D721Med (cell line): ENCODE measurements around the gene TMEM74B.

Experiments
- DNase-seq: peaks from one replicate; pipeline ENCODE4 v3.0.0; 2011; ENCODE audit warnings: low spot score; ENCODE audit not compliant: insufficient read length
- FAIRE-seq: peaks from 2 replicates; lab custom pipeline; 2011; peaks lifted over from hg19 to GRCh38; lab: Jason Lieb, UNC
- CTCF ChIP-seq: IDR thresholded peaks from 2 replicates; pipeline ENCODE4 v1.5.1; 2012; ENCODE audit warnings: mild to moderate bottlenecking, control low read depth; ENCODE audit not compliant: insufficient read depth; ENCODE audit errors: missing control alignments

Gene TMEM74B

GRCh38 chr20:1184638-1185315 lies at the start of gene TMEM74B:
Gene TMEM74B (minus strand): TSS chr20:1184981. CDS start chr20:1183801, 1,180 bp downstream.
- FAIRE-seq: no peak
- DNase-seq: no peak
- no peak for TF ChIP-seq CTCF

GRCh38 chr20:1232286-1233111 lies 47.7 kb upstream of the TMEM74B start:
- DNase-seq: no peak
- no peak for TF ChIP-seq CTCF
- no peak for FAIRE-seq

- no peak for DNase-seq
- no peak for FAIRE-seq
- TF ChIP-seq CTCF: no peak
These were observed 44.8 kb upstream of the TMEM74B start for GRCh38 chr20:1229541-1229940.

DNA sequence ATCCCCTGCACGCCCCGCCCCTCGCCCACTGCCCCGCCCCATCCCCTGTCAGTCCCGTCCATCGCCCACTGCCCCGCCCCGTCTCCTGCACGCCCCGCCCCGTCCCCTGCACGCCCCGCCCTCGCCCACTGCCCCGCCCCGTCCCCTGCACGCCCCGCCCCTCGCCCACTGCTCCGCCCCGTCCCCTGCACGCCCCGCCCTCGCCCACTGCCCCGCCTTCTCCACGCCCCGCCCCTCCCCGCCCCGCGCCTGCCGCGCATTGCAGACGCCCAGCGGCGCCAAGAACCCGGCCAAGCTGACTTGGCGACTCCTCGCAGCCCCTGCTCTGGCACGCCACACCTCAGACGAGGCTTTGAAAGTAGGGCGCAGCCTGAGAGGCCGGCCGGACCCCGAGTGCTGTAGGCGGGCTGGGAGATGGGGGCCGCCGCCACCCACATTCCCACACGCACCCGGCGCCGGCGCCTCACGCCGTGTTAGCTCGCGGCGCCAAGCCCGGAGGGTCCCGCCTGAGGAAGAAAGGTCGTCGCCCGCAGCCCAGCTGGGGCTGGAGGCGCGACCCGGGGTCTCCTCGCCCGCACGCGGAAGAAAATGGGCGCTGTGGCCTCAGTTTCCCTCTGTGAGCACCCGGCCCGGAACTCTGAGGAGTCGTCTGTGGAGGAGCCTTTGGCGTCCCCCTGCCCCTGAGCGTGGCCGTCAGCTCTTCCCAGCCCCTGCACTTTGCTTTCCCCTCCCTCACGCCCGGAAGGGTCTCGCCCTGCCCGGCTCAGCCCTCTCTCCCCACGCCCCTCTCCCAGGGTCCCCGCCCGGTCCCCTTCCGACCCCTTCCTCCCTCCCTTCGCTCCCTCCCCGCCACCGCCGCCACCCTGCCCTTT lies 41.2 kb upstream of the TMEM74B start, which contains the start of gene RAD21L1:
RAD21L1 (plus strand) TSS at position 262 of the 872 bp plus-strand sequence. CDS start 2,410 bp downstream, outside the sequence.
- TF ChIP-seq CTCF: no peak
- no peak for DNase-seq
- no peak for FAIRE-seq

GRCh38 chr20:1225263-1225782 lies 40.5 kb upstream of the TMEM74B start:
- peak; percentile 63 for DNase-seq

More at GRCh38 chr20:1225263-1225782, 40.5 kb upstream of the TMEM74B start:
- no peak for TF ChIP-seq CTCF
- FAIRE-seq: no peak
